Measurements from ENCODE around the gene PHIP.
"Not testable (repeated sequence)": the region's sequence is repeated elsewhere in the genome, so short reads cannot be mapped to it uniquely, and the experiment has no call there.

The PHIP gene

DNA sequence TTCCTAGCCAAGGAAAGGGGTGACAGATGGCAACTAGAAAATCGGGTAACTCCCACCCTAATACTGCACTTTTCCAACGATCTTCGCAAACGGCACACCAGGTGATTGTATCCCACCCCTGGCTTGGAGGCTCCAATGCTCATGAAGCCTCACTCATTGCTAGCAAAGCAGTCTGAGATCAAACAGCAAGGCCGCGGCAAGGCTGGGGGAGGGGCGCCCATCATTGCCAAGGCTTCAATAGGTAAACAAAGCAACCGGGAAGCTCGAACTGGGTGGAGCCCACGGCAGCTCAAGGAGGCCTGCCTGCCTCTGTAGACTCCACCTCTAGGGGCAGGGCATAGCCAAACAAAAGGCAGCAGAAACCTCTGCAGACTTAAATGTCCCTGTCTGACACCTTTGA, 156.9 kb downstream of the PHIP start:
- not testable (repeated sequence) for DNase-seq (ENCODE audit: low spot score)

DNA sequence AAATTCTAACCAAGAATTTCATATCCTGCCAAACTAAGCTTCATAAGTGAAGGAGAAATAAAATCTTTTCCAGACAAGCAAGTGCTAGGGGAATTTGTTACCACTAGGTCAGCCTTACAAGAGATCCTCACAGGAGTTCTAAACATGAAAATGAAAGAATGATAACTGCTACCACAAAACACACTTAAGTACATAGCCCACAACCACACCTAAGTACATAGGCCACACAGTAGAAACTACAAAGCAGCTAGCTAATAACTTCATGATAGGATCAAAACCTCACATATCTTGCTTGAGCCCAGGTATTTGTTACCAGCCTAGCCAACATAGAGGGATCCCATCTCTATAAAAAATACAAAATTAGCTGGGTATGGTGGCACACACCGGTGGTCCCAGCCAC, 160.3 kb downstream of the PHIP start:
- no peak for DNase-seq (ENCODE audit: low spot score)

DNA sequence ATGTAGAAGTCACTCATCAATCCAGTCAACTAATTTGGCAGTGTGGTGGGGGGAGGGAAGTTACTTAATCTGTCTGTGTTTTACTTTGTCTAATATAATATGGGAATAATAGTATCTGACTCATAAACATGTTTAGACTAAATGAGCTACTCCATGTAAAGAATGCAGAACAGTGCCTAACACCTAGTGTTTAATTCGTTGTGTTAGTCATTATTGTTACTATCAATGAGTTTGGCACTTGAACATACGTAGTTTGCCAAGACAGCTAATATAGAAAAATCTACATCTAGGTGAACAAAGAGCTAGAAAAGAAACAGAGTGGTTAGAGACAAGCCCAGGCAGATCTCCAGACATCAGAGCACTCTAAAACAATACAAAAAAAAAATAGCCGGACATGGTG, 161.6 kb downstream of the PHIP start:
- no peak for DNase-seq (ENCODE audit: low spot score)

DNA sequence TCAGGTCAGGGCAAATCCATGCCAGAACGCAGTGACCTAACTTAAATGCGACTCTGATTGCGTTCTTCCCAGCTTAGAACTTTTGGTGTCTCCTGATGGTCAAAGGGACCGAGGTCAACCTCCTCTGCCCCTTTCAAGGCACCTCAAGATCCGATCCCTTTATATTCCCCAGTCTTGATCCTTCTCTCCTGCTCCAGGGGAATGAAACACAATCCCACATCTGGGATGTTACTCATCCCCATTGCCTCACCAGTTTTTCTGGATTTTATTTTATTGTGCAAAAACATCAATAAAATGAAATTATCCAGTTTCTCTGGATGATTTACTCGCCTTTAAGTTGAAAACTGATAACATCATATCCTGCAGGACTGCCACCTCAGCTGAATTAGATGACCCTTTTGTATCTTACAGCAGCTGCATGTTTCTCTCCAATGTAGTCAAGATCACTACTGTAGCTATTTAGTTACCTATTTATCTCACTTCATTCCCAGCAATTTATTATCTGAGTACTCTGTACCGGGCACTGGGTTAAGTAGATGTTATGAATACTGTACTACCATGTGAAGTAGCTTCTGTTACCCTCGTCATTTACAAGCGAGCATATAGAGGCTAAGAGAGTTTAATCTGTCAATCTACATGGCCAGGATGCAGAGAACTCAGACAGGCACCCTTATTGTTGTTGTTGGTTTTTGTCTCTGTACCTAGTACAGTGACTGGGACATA, 166.7 kb downstream of the PHIP start:
- no peak for DNase-seq (ENCODE audit: low spot score)

GRCh38 chr6:78910591-78911171, 167.4 kb downstream of the PHIP start:
- no peak for DNase-seq (ENCODE audit: low spot score)

DNA sequence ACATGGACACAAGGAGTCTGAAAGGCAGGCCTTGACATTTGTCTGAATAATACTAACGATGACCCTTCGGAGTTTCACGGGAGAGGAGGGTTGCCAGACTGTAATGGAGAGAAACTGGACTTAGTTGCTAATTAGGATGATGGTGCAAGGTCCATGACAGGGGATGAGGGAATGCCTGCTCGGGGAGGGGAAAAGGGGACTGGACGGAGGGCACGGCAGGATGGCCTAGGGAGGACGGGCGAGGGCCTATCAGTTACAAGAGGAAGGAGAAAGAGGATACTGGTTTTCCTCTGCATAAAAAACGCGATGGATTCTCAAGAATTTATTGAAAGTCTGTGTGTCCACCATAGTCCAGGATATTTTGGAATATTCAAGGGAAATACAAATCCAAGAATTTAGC, 168.0 kb downstream of the PHIP start:
- DNase-seq (ENCODE audit: low spot score): no peak

GRCh38 chr6:78909391-78909790, 168.7 kb downstream of the PHIP start:
- DNase-seq (ENCODE audit: low spot score): no peak

DNA sequence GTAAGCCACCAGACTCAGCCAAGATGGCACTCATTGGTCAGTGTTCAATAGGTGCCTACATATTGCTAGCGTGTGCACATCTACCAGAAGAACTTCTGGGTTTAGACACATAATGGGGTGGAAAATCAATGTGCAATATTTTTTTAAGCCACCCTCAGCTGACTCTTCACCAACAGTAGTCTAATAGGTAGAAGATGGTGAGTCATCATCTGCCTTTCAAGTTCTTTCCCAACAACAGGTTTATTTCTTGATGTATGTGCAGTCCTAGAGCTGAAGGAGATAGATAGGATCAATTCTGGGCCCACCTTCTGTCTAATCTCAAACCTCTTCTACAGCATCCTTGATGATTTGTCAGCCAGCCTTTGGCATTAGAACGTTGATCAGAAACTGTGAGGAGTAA, 169.4 kb downstream of the PHIP start:
- no peak for DNase-seq (ENCODE audit: low spot score)

DNA sequence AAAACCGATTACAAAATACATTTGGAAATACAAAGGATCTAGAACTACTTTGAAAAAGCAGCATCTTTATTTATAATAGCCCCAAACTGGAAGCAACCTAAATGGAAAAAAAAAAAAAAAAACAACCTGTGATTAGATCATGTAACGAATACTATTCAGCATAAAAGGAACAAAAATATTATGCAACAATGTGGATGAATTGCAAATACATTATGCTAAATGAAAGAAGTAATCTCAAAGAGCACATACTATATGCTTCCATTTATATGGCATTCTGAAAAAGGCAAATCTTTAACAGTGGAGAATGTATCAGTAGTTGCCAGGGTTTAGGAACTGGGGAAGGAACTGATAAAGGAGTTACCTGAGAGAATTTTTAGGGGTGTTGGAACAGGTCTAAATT, 181.8 kb downstream of the PHIP start:
- DNase-seq (ENCODE audit: low spot score): no peak

GRCh38 chr6:78889901-78890300, 188.2 kb downstream of the PHIP start:
- not testable (repeated sequence) for DNase-seq (ENCODE audit: low spot score)

Data from CD4-positive, alpha-beta T cell treated with Interleukin-15 for 4 hours (primary cell).